H9 (cell line): Measurements from ENCODE around the gene ROCK2. TPM values are rescaled to one million over a fixed set of nuclear protein-coding genes. Genes with fewer than 3 reads are reported as not detected.
A peak's percentile ranks its signal among the peaks of the same experiment; 100 is the strongest.

Experiments used
- DNase-seq: peaks from one replicate; pipeline ENCODE4 v3.0.0-alpha.2; 2017
- H2AFZ ChIP-seq: one replicate; pipeline ENCODE4 v1.6.1; 2013; ENCODE audit warnings: mild to moderate bottlenecking, low read length, control low read depth, moderate library complexity
- H2AK5ac ChIP-seq: 2 replicates; pipeline ENCODE4 v1.6.1; 2013; ENCODE audit warnings: low read length, control low read depth, mixed read lengths; ENCODE audit not compliant: insufficient read length
- H2BK120ac ChIP-seq: one replicate; pipeline ENCODE4 v1.6.1; 2013; ENCODE audit warnings: low read depth, mild to moderate bottlenecking, low read length, control low read depth, inconsistent platforms; ENCODE audit not compliant: poor library complexity, severe bottlenecking
- H2BK12ac ChIP-seq: 2 replicates; pipeline ENCODE4 v1.6.1; 2013; ENCODE audit warnings: low read length, control low read depth, mixed read lengths, low read depth; ENCODE audit not compliant: insufficient read length
- H2BK15ac ChIP-seq: 2 replicates; pipeline ENCODE4 v1.6.1; 2013; ENCODE audit warnings: low read depth, low read length, control low read depth
- H2BK20ac ChIP-seq: one replicate; pipeline ENCODE4 v1.6.1; 2013; ENCODE audit warnings: low read depth, mild to moderate bottlenecking, low read length, control low read depth, inconsistent platforms; ENCODE audit not compliant: poor library complexity, severe bottlenecking
- H2BK5ac ChIP-seq: 2 replicates; pipeline ENCODE4 v1.6.1; 2013; ENCODE audit warnings: low read length, control low read depth, mixed read lengths; ENCODE audit not compliant: insufficient read length
- H3K14ac ChIP-seq: 2 replicates; pipeline ENCODE4 v1.6.1; 2013; ENCODE audit warnings: low read length, control low read depth; ENCODE audit not compliant: insufficient read depth
- H3K18ac ChIP-seq: 2 replicates; pipeline ENCODE4 v1.6.1; 2013; ENCODE audit warnings: low read depth, mild to moderate bottlenecking, mixed read lengths, low read length, control low read depth; ENCODE audit not compliant: insufficient read length
- H3K23ac ChIP-seq: 2 replicates; pipeline ENCODE4 v1.6.1; 2013; ENCODE audit warnings: low read length, control low read depth, mixed read lengths, low read depth; ENCODE audit not compliant: insufficient read length
- H3K23me2 ChIP-seq: 2 replicates; pipeline ENCODE4 v1.6.1; 2013; ENCODE audit warnings: low read depth, mild to moderate bottlenecking, mixed read lengths, low read length, control low read depth; ENCODE audit not compliant: insufficient read length, poor library complexity, severe bottlenecking
- H3K27ac ChIP-seq: 2 replicates; pipeline ENCODE4 v1.5.1; 2013; ENCODE audit warnings: low read length, control low read depth, mixed read lengths, low read depth; ENCODE audit not compliant: insufficient read length
- H3K27me3 ChIP-seq: 2 replicates; pipeline ENCODE4 v1.6.1; 2013; ENCODE audit warnings: low read length, control low read depth, inconsistent platforms; ENCODE audit not compliant: insufficient read depth
- H3K4ac ChIP-seq: 2 replicates; pipeline ENCODE4 v1.6.1; 2013; ENCODE audit warnings: low read depth, mild to moderate bottlenecking, control low read depth, inconsistent platforms, low read length, moderate library complexity
- H3K4me1 ChIP-seq: 2 replicates; pipeline ENCODE4 v1.6.1; 2013; ENCODE audit warnings: low read length, control low read depth, inconsistent platforms; ENCODE audit not compliant: insufficient read depth
- H3K4me2 ChIP-seq: 2 replicates; pipeline ENCODE4 v1.6.1; 2013; ENCODE audit warnings: low read length, control low read depth, mixed read lengths; ENCODE audit not compliant: insufficient read length, insufficient read depth
- H3K56ac ChIP-seq: 2 replicates; pipeline ENCODE4 v1.6.1; 2013; ENCODE audit warnings: low read depth, mild to moderate bottlenecking, mixed read lengths, low read length, control low read depth; ENCODE audit not compliant: insufficient read length
- H3K79me1 ChIP-seq: 2 replicates; pipeline ENCODE4 v1.6.1; 2013; ENCODE audit warnings: low read depth, mild to moderate bottlenecking, moderate library complexity, low read length, control low read depth, inconsistent platforms; ENCODE audit not compliant: insufficient read depth, poor library complexity, severe bottlenecking
- H3K79me2 ChIP-seq: 2 replicates; pipeline ENCODE4 v1.6.1; 2013; ENCODE audit warnings: low read length, control low read depth, inconsistent platforms; ENCODE audit not compliant: insufficient read depth
- H3K9ac ChIP-seq: 2 replicates; pipeline ENCODE4 v1.6.1; 2013; ENCODE audit warnings: low read length, control low read depth, mixed read lengths; ENCODE audit not compliant: insufficient read length; ENCODE audit errors: extremely low read depth
- H3K9me3 ChIP-seq: one replicate; pipeline ENCODE4 v1.6.1; 2013; ENCODE audit warnings: low read depth, low read length, inconsistent platforms; ENCODE audit not compliant: control insufficient read depth
- H3T11ph ChIP-seq: one replicate; pipeline ENCODE4 v1.6.1; 2013; ENCODE audit warnings: mild to moderate bottlenecking, low read length, control low read depth, inconsistent platforms
- H4K20me1 ChIP-seq: one replicate; pipeline ENCODE4 v1.6.1; 2013; ENCODE audit not compliant: control insufficient read depth, insufficient read length, insufficient read depth
- H4K5ac ChIP-seq: 2 replicates; pipeline ENCODE4 v1.6.1; 2013; ENCODE audit warnings: low read depth, mild to moderate bottlenecking, mixed read lengths, low read length, control low read depth; ENCODE audit not compliant: insufficient read length
- H4K8ac ChIP-seq: replicated peaks from 2 replicates; pipeline ENCODE4 v1.6.1; 2013; ENCODE audit warnings: low read length, control low read depth, mixed read lengths, low read depth; ENCODE audit not compliant: insufficient read length
- H4K91ac ChIP-seq: 2 replicates; pipeline ENCODE4 v1.6.1; 2013; ENCODE audit warnings: low read depth, mild to moderate bottlenecking, moderate library complexity, mixed read lengths, low read length, control low read depth; ENCODE audit not compliant: insufficient read length
- H3K27ac Mint-ChIP-seq, 3 experiments: 2 replicates in 2 of 3; 3 replicates in 1 of 3; pipeline ENCODE4 v1.8.0; 2020 to 2021; ENCODE audit warnings: mixed read lengths in 3 of 3, mild to moderate bottlenecking in 1 of 3, moderate library complexity in 1 of 3
- H3K27me3 Mint-ChIP-seq: 2 replicates; pipeline ENCODE4 v1.8.0; 2021; ENCODE audit warnings: low read depth, mild to moderate bottlenecking, moderate library complexity, mixed read lengths
- H3K36me3 Mint-ChIP-seq, 3 experiments: 2 replicates in 2 of 3; 3 replicates in 1 of 3; pipeline ENCODE4 v1.8.0; 2020 to 2021; ENCODE audit warnings: low read depth in 3 of 3, mixed read lengths in 3 of 3; ENCODE audit not compliant: insufficient read depth in 1 of 3
- H3K4me1 Mint-ChIP-seq, 2 experiments: 2 replicates each; pipeline ENCODE4 v1.8.0; 2020; ENCODE audit warnings: mixed read lengths in 2 of 2
- H3K4me3 Mint-ChIP-seq, 2 experiments: 2 replicates in 1 of 2; 3 replicates in 1 of 2; pipeline ENCODE4 v1.8.0; 2020 to 2021; ENCODE audit warnings: mild to moderate bottlenecking in 2 of 2, mixed read lengths in 2 of 2, moderate library complexity in 1 of 2
- H3K9me3 Mint-ChIP-seq, 2 experiments: 2 replicates in 1 of 2; 3 replicates in 1 of 2; pipeline ENCODE4 v1.8.0; 2020; ENCODE audit warnings: mild to moderate bottlenecking in 2 of 2, mixed read lengths in 2 of 2, moderate library complexity in 1 of 2
- WGBS: extraction: QIAGEN DNeasy Blood & Tissue Kit; methylation state at CpG from one replicate; pipeline ENCODE4 v1.1.7; 2013; ENCODE audit warnings: missing lambda C conversion rate, low lambda C conversion rate, mixed read lengths; ENCODE audit not compliant: insufficient read length; ENCODE audit errors: extremely low coverage; 5-methylcytosine and 5-hydroxymethylcytosine counted together
- total RNA-seq: library from RNA; stranded (reverse); gene quantifications from 2 replicates; pipeline ENCODE4 v1.2.1, GENCODE V29; 2021
- TF ChIP-seq, protein P1 (sequence below): fragments of 200-600 bp; sonication (generic); conservative IDR thresholded peaks from 3 replicates; pipeline ENCODE4 v1.8.0; 2021; ENCODE audit warnings: antibody characterized with exemption, mild to moderate bottlenecking

The ROCK2 gene
- total RNA-seq, 1 experiment from 2014 or later: 33.2 TPM

GRCh38 chr2:11275910-11276309 lies 68.5 kb downstream of the ROCK2 start:
- no peak overlapping the region for H2AK5ac ChIP-seq
- peak overlapping the region; percentile 3 to 76 (median 59); a peak in 4 of 7 replicates for H3K27ac Mint-ChIP-seq
- H3K79me1 ChIP-seq: no peaks in the 10 kb centered on the region
- H3K18ac ChIP-seq: no peak overlapping the region
- H3K14ac ChIP-seq: no peak overlapping the region
- peaks cover 11 to 18% of the 10 kb centered on the region in 2 experiments; a peak in 3 of 4 replicates for H3K4me1 Mint-ChIP-seq
- no peaks in the 10 kb centered on the region for H3K27me3 Mint-ChIP-seq
- no peak overlapping the region for H2BK12ac ChIP-seq
- H4K20me1 ChIP-seq: no peaks in the 10 kb centered on the region
- no peak overlapping the region for H3K56ac ChIP-seq
- H3K27ac ChIP-seq: no peak overlapping the region
- WGBS: no CpG with 5 or more reads among the region's 6 CpGs
- no peak overlapping the region for H3T11ph ChIP-seq
- H3K36me3 Mint-ChIP-seq: peaks cover 3 to 11% (median 5%) of the 10 kb centered on the region in 3 experiments
- no peaks in the 10 kb centered on the region for H3K9me3 Mint-ChIP-seq
- TF ChIP-seq, protein P1, sequence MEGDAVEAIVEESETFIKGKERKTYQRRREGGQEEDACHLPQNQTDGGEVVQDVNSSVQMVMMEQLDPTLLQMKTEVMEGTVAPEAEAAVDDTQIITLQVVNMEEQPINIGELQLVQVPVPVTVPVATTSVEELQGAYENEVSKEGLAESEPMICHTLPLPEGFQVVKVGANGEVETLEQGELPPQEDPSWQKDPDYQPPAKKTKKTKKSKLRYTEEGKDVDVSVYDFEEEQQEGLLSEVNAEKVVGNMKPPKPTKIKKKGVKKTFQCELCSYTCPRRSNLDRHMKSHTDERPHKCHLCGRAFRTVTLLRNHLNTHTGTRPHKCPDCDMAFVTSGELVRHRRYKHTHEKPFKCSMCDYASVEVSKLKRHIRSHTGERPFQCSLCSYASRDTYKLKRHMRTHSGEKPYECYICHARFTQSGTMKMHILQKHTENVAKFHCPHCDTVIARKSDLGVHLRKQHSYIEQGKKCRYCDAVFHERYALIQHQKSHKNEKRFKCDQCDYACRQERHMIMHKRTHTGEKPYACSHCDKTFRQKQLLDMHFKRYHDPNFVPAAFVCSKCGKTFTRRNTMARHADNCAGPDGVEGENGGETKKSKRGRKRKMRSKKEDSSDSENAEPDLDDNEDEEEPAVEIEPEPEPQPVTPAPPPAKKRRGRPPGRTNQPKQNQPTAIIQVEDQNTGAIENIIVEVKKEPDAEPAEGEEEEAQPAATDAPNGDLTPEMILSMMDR: no peak
- no peak for DNase-seq
- no peaks in the 10 kb centered on the region for H3K23me2 ChIP-seq
- no peak overlapping the region for H2BK20ac ChIP-seq
- no peak overlapping the region for H2BK120ac ChIP-seq
- H2AFZ ChIP-seq: no peak overlapping the region
- H3K9ac ChIP-seq: no peak overlapping the region
- no peak overlapping the region for H3K4me3 Mint-ChIP-seq
- no peak overlapping the region for H2BK15ac ChIP-seq
- no peaks in the 10 kb centered on the region for H3K9me3 ChIP-seq
- H3K4ac ChIP-seq: no peak overlapping the region
- no peak overlapping the region for H3K23ac ChIP-seq
- no peaks in the 10 kb centered on the region for H3K4me1 ChIP-seq
- H4K5ac ChIP-seq: no peak overlapping the region
- no peak overlapping the region for H3K4me2 ChIP-seq
- H2BK5ac ChIP-seq: no peak overlapping the region
- no peak overlapping the region for H4K8ac ChIP-seq
- no peaks in the 10 kb centered on the region for H3K27me3 ChIP-seq
- H4K91ac ChIP-seq: no peak overlapping the region
- H3K79me2 ChIP-seq: no peaks in the 10 kb centered on the region
